Occipital lobe (tissue), 2 donors: ENCODE measurements around the gene P3H2. TPM values are rescaled to one million over a fixed set of nuclear protein-coding genes. Genes with fewer than 3 reads are reported as not detected.
"Not testable (repeated sequence)": the region's sequence is repeated elsewhere in the genome, so short reads cannot be mapped to it uniquely, and the experiment has no call there.

Source experiments
- DNase-seq: peaks from one replicate; lab custom pipeline; 2025; lab: John Stamatoyannopoulos, UW
- total RNA-seq: library from RNA; depleted of rRNA; stranded (reverse); fragments of >200 nt; gene quantifications from one replicate; pipeline ENCODE4 v1.2.3, GENCODE V29; 2014

The P3H2 gene
- total RNA-seq, 1 donor from 2014 or later, result 2.8 TPM

DNA sequence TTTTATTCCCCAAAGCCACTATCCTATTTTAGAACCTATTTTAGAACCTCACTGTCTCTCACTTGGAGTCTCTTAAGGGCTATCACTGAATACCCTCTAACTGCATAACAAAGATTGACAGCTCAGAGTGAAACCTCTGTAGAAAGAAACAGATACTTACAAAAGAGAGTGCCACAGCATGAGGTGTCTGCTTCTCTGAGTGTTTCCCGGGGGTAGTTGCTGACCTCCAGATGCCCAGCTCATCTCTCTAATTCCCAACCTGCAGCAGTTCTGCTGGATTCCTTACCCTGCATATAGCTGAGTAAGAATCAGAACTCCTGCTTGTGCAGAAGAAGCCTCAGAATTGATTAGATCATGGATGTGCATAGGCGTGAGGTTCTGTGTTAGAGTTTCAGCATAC is 34.5 kb downstream of the P3H2 start:
- DNase-seq, result no peak

DNA sequence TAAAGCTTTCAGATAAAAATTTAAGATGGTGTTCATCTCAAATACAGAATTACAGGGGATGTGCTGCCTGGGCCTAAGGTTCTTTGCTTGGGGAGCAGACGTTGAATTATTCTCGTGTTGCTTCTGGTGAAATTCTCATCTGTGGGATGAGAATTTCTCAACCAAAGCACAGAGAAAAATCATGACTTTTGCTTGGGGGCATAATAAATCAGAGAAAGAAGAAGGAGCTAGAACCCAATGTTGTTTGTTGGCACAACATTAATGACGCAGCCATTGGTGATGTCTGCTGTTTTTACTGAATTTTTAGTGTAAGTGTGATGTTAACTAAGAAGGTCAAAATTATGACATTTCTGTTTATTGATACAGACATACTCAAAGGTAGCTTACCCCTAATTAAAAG is 35.7 kb downstream of the P3H2 start:
- no peak for DNase-seq

DNA sequence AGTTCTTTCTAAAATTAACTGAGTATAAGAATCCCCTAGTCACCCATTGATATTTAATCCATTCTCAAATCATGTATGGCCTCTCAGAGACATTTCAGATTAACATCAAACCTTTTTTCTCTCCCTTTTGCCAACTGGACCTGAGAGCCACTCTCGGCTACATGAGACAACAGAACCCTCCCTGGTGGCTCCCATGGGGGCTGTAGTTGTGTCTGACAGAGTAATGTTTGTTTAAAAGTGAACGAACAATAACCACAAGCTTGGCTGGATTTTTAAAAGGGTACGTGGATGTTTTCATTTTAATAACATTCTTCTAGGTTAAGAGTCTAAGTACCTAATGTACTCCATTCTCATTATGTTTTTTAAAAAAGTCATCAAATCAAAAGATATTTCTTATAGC is 37.1 kb downstream of the P3H2 start:
- no peak for DNase-seq

DNA sequence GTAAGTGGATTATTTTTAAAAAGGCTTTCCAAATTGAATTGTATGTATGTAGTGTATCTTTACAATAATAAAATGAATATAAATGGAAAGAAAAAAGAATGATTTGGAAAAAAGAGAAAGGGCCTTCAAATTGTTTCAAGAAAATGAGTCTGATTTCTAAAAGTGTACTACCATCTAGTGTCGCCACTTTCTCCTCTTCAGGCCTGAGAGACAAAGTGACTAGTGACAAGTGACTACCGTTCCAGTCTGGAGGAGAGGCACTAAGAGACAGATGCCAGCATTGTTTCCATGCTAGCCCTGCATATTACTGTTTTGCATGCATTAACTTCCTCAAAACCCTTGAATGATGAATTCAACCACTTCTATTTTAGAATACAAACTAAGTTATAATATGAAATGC is 39.3 kb downstream of the P3H2 start:
- no peak for DNase-seq

DNA sequence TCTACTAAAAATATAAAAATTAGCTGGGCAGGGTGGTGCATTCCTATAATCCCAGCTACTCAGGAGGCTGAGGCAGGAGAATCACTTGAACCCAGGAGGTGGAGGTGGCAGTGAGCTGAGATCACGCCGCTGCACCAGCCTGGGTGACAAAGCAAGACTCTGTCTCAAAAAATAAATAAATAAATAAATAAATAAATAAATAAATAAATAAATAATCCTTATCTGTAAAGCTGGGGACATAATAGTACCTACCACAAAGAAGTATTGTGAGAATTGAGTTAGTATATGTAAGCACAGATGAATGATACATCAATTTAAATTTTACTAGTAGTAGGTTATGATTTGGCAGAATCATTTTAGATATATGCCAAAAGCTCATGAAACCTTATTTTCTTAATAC is 41.5 kb downstream of the P3H2 start:
- DNase-seq, result not testable (repeated sequence)

DNA sequence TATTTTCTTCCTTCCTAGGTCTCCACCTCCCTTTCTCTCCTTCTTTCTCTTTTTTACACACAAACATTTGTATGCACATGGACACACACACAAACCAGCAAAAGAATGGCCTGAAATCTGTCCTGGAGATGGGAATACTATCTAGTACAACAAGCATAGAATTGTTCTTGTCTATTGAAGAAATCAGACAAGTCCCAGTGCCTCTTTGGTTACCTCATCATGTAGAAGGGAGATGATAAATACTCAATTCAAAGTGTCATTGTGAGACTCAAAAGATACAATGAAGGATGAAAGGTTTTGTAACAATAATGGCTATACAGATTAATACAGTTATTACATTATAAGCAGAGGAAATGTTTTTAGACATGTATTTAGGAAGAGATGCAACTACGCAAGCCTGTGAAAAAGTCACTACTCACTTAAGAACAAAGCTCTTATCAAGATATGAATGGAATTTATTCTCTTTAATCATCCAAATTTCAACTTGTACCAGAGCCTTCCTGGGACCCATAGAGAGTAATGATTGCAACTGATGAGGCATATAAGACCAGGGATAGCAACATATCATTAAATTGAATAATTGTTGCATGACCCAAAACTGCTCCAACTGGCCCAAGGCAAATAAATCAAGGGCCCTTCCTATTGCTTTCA is 43.2 kb downstream of the P3H2 start:
- DNase-seq, result no peak

DNA sequence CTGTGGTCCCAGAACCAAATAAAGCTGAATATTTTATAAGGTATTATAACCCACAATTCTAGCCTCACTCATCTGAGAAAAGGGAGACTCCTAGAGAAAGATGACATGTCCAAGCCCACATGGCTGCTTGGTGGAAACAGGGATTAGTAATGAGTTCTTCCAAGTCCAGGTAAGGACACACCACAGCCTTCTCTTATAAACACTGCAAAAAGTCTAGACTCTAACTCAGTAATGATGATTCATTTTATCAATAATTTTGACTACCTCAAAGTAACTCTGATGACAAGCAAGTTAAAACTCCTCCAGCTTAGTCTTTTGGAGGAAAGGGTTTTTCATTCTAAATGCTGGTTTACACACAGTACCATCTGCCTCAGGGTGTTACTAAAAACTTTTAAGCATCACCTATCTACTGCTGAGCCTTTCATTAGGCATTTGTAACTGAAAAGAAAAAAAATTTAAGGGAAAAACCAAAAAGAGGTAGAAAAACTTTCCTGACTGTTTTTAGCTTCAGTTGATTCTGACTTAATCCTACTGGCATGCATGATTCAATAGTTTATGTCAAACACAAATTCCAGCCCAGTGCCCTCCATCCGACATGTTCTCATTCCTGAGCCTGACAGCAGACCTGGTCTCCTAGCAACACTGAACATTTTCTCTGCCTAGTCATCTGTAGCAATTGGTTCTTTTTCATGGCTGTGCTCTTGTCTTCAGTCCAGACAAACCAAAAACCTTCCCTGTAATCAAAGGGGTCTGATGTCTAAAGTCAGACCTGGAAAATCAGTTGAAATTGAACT is 43.9 kb downstream of the P3H2 start:
- no peak for DNase-seq

DNA sequence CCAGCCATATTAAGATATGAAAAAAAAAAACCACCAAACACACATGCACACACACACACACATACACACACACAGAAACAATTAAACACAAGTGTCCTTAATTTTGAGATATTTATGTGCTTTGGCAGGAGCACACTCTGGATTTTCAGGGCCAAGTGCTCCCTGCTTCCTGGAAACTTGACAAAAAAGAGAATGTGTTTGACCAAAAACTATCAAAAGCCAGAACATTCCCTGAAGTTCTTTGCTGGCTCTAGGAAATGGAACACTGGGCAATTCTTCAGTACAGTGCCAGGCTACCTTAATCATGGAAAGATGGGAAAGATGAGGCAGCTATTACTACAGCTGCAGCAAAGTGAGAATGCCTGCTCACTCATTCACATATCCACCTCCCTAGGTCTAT is 44.6 kb downstream of the P3H2 start:
- DNase-seq, result no peak

DNA sequence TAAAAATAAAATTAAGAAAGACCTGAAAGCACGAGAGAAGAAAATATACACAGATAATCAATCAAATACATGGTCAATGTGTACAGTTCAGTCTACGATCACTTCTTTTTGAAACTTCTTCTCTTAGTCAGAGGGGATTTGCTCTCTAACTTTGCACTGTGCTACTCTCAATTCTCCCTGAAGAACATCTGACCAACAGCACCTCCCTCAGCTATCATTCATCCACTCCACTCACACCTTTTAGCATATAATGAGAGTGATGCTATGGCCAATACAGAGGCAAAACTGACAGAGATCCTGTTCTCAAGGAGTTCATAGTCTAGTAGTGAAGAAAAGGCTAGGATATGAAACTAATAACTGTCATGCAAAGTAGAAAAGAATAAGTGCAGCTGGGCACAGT is 45.9 kb downstream of the P3H2 start:
- no peak for DNase-seq

DNA sequence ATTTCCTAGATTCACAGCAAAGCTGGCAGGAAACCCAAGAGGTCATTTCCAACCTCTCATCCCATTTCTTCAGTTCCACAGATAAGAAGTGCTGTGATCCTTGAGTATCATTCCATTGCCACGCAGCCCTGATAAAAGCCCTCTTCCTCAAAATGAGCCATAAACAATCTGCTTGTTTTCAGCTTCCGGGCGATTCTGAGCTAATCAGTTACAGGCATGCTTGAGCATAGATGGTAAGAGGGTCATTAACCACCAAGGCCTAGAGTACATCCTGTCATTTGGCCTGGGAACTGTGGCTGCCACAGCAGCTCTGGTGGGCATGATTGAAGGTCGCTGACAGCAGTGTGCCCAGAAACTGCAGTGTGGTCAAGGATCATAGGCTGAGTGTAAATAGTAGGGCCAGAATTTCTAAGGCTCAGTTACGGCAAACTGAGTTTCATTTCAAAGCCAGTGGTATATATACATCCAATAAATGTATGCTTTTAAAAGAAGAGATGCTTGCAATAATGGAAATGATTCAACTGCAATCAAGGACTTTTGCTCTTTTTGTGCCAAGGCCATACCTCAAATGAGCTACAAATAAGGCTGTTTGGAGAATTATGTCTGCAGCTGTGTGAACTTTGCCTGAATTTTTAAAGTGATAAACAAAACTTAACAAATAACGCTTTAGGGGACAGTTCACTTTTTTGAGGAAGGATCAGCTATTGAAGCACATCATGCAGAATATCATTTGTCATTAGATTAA is 47.3 kb downstream of the P3H2 start:
- DNase-seq, result no peak

DNA sequence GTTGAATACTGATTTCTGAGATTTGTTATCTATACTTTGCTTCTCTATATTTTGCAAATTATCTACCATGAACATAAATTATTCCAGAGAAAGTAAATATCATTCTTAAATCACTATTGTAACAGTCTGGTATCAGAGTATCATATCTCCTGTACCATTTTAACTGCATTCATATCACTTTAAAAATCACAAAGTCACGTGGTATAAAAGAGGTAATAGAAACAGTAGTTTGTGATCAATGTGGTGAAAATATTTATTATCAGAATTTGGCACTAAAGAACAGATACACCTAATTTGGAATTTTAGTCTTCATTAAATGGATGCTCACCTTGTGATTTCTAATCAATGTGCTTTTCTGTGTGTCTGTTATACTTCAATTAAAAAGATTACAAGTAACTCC is 47.8 kb downstream of the P3H2 start:
- DNase-seq, result no peak

DNA sequence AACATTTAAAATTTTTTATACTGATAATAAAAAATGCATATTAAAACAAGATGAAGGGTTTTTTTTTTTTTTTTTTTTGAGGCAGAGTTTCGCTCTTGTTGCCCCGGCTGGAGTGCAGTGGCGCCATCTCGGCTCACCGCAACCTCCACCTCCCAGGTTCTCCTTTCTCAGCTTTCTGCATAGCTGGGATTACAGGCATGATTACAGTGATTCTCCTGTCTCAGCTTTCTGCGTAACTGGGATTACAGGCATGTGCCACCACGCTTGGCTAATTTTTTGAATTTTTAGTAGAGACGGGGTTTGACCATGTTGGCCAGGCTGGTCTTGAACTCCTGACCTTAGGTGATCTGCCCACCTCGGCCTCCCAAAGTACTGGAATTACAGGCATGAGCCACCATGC is 48.8 kb downstream of the P3H2 start:
- not testable (repeated sequence) for DNase-seq

DNA sequence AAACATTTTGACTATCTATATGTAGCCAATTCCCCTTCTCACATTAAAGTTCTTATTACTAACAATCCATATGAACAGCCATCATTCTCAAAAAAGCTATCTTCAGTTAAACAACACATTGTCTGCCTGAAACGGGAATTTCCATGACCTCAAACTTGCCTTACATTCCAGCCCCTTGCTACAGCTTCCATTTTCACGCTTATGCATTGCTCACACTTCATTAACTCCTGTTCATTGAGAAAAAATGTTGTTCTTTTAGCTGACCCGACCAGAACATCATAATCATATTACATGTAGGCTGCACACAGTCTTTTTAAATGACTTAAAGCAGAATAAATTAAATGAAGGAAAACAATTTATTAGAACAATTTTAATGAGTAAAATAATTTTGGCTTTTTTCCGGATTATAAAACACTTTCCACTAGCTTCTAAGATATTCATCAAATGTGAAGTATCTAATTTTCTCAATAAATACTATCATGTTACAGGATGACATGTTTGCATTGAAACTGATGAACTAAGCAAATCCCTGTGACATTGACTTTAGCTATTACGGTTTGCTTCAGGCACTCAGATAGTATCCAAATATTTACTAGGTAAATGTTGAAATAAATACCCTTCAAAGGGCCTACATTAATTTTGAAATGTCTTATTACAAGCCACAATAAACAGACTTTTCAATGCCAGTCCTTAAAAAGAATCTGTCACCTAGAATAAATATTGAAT is 49.9 kb downstream of the P3H2 start:
- no peak for DNase-seq

DNA sequence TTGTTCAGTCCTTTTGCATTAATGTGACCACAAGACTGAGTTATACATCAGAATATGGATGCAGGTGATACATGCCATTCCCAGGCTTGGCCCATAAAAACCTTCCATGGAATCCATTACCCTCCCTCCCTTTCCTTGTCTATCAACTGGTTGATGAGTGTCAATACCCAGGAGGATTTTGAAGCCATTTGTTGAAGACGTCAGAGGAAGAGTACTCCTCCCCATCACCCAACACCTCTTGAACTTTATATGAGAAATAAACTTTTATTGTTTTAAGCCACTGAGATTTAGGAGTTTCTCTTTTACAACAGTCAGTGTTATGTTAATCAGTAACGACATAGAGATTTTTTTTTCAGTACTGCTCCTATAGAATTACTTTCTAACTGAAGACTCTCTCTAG is 55.5 kb downstream of the P3H2 start:
- no peak for DNase-seq

DNA sequence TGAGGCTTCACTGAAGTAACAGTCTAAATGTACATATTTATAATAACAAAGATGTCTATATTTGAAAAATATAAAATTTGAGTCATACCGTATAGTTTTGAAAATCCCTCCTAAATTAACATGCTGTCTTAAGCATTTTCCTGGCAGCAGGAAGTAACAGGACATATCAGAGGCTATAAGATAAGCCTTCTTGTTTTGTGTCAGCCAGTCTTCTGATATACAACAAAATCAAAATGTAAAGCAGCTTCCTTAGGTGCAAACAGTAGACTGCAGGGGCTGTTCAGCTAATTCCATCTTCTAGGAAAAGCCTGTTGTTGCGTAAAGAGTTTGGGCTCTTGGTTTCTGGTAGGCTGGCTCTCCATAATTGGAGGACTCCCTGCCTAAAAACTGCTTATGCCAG is 56.0 kb downstream of the P3H2 start:
- DNase-seq, result no peak

DNA sequence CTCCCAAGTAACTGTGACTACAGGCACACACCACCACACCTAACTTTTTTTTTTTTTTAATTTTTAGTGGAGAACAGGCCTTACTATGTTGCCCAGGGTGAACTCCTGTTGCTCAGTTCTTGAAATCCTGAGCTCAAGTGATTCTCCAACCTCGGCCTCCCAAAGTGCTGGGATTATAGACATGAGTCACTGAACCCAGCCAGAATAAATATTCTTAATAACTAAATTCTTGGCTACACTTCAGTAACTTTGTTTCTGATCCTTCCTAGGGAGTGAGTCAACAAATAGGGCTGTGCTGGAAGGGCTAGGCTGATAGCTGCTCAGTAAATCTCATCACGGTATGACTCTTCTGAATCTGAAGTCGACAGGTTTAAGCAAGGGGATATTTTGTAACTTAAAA is 56.6 kb downstream of the P3H2 start:
- DNase-seq, result no peak

DNA sequence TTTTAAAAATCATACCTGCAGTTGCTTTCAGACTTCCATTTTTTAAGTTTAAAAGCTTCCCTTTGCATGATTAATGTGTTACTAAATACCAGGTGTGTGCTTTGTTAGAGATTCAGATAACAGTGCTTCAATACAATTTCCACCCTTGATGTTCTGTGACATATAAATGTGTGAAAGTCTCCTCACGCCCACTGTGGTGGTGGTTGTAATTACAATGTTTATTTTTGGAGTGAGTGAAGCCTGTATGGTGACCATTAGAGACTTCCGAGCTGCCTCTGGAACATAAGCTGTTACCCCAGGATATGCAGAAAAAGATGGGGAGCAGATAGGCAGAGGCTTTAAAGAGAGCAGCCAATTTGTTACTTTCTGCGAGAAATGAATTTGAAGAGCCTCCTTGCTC is 57.2 kb downstream of the P3H2 start:
- no peak for DNase-seq

DNA sequence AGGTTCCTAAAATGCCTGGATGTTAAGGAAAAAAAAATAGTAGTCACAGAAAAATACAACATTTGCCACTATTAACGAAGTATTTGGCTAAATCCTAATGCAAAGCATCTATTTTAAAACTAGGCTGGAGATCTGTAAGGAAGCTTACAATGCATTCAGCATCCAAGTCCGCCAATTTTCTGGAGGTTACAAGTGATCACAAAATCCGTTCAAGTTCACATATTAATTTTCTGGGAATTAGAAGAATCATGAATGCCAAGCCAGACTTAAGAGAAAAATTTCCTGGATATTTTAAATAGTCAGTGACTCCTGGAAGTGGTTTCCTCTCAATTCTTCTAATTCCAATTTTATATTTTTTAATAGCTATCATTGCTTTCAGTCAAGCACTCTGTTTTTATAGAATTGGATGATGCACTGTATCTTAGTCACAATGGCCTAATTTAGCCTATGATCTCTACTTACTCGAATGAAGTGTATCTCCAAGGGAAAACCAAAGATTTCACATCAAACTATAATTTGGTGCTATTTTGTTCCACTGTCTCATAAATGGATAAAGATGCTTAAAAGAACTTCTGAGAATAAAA is 60.4 kb downstream of the P3H2 start:
- no peak for DNase-seq

DNA sequence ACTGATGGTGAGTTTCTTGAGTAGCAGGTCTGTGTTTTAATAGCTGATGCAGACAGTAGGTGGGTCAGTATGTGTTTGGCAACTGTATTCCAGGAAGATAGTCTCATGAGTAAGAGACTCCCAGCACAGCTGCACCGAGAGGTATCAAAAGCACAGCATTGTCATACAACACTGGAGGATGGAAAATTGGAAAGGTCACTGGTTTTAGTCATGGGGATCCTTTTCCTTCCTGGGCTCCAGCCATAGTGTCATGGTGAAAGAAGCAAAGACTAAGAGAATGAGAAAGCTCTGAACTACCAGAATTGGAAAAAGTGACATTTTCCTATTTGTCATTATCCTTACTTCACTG is 61.5 kb downstream of the P3H2 start:
- no peak for DNase-seq

DNA sequence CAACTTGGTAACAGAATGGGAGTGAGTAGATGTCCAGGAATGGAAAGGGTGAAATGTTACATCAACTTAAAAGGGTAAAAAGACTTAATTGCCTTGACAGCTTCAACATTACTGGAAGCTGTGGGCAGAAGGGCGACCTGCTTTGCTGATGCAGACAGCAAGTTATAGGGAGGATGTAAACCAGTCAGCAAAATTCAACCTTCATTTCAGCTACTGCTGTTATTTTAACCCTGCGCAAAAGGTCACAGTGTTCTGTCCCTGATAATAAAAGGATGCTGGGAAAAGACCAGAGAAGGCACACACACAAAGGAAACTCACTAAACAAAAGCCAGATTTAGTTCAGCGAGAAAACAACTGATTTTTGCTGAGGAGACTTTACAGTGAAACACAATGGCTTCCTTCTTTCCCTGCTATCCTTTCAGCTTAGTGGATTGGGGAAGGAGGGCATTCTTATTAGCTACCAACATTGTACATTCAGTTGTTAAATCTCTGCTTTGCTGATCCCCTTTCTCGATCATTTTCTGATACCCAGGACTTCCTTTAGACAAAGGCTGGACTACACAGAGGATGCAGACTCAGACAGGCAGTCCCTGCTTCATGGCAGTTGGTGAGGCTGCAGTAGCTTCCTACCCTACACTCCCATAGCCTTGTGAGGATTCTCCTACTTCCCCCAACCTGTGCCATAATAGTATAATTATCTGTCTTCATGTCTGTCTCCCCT is 62.0 kb downstream of the P3H2 start:
- DNase-seq, result no peak

DNA sequence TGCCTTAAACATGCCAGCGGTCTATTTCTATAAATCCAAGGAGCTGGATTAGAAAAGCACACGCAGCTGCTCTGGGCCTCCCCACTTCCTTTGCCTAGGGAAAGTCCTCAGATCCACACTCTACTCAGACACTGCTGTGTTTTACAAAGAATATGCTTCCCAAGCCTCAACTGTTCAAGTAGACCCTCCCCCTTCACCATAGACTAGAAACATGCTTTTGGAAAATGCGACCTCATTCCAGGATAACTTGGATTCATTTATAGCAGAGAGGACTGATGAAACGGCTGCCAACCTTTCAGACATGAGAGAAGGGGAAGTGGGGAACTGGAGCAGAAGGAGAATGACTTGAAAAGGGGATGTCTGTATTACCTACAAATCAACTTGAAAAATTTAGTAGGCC is 64.0 kb downstream of the P3H2 start:
- no peak for DNase-seq
